ENCODE results near the gene RRAS. TPM values are rescaled to one million over a fixed set of nuclear protein-coding genes. Genes with fewer than 3 reads are reported as not detected.

RRAS gene
- total RNA-seq, 4 donors from 2014 or later: 62.9 to 113 (median 101) TPM

- no peak for TF ChIP-seq CTCF (IDR thresholded peaks at IDR 0.05; ENCODE audit: low read depth)
Measured at GRCh38 chr19:49651820-49652550, 12.0 kb upstream of the RRAS start.

GRCh38 chr19:49651029-49651819, 11.3 kb upstream of the RRAS start:
- no peak for TF ChIP-seq CTCF (IDR thresholded peaks at IDR 0.05; ENCODE audit: low read depth)

- no peak for TF ChIP-seq CTCF (IDR thresholded peaks at IDR 0.05; ENCODE audit: low read depth)
Measured at GRCh38 chr19:49646586-49646985, 6.6 kb upstream of the RRAS start.

GRCh38 chr19:49645995-49646394, 6.1 kb upstream of the RRAS start:
- no peak for TF ChIP-seq CTCF (IDR thresholded peaks at IDR 0.05; ENCODE audit: low read depth)

GRCh38 chr19:49645592-49645991, 5.6 kb upstream of the RRAS start:
- no peak for TF ChIP-seq CTCF (IDR thresholded peaks at IDR 0.05; ENCODE audit: low read depth)

GRCh38 chr19:49643466-49643865, 3.5 kb upstream of the RRAS start:
- no peak for TF ChIP-seq CTCF (IDR thresholded peaks at IDR 0.05; ENCODE audit: low read depth)

- TF ChIP-seq CTCF (IDR thresholded peaks at IDR 0.05; ENCODE audit: low read depth): no peak
Measured at GRCh38 chr19:49642492-49643035, 2.6 kb upstream of the RRAS start.

Measured in subcutaneous adipose tissue (tissue), 4 donors.